Left lung (tissue), 10 donors: ENCODE results near the gene TLE2. TPM values are rescaled to one million over a fixed set of nuclear protein-coding genes. Genes with fewer than 3 reads are reported as not detected.
"Not testable (repeated sequence)": the region's sequence is repeated elsewhere in the genome, so short reads cannot be mapped to it uniquely, and the experiment has no call there.

Source experiments
- ATAC-seq: fragments of 200-7000 bp; cut with Tn5 transposase; one replicate; pipeline ENCODE4 v1.9.1; 2020; ENCODE audit warnings: moderate library complexity
- DNase-seq, 4 donors: peaks; one replicate each; pipeline ENCODE4 v3.0.0-alpha.2; 2013 to 2020
- H3K27ac ChIP-seq, 2 donors: fragments of 200-600 bp; sonication (generic) in 1 of 2; one replicate each; pipeline versions ENCODE4 v1.5.0 to v1.8.0; 2020 to 2021
- H3K27me3 ChIP-seq, 2 donors: fragments of 200-600 bp; sonication (generic) in 1 of 2; one replicate each; pipeline versions ENCODE4 v1.5.0 to v1.8.0; 2020 to 2021
- H3K36me3 ChIP-seq, 2 donors: fragments of 200-600 bp; sonication (generic) in 1 of 2; one replicate each; pipeline versions ENCODE4 v1.5.0 to v1.8.0; 2020 to 2021
- H3K4me1 ChIP-seq, 2 donors: fragments of 200-600 bp; one replicate each; pipeline ENCODE4 v1.8.0; 2021
- H3K4me3 ChIP-seq, 2 donors: fragments of 200-600 bp; sonication (generic) in 1 of 2; one replicate each; pipeline versions ENCODE4 v1.5.0 to v1.8.0; 2020 to 2021; ENCODE audit warnings: mild to moderate bottlenecking in 1 of 2
- H3K9me3 ChIP-seq, 2 donors: fragments of 200-600 bp; sonication (generic) in 1 of 2; one replicate each; pipeline versions ENCODE4 v1.5.0 to v1.8.0; 2020 to 2021
- intact Hi-C, 2 donors: fragments of 100-400 bp; cut with DNase I; formaldehyde crosslinking; loops; one replicate each; pipeline versions ENCODE4 v1.11.2 to v1.14.2; 2022
- polyA plus RNA-seq, 6 donors: library from polyadenylated mRNA; unstranded; fragments of 120-200 nt; gene quantifications; one replicate each; pipeline ENCODE4 v1.2.1, GENCODE V29; 2013; ENCODE audit not compliant: insufficient read length in 6 of 6
- total RNA-seq, 2 donors: library from RNA; stranded (reverse); fragmentation: NEBNext Ultra II Directional; extraction: Animal tissue kit (Norgen Biotek cat#: 25700); gene quantifications; one replicate each; pipeline ENCODE4 v1.2.1, GENCODE V29; 2021
- TF ChIP-seq, protein P1 (sequence below), 2 donors: fragments of 200-600 bp; sonication (generic) in 1 of 2; IDR thresholded peaks; one replicate each; pipeline versions ENCODE4 v1.5.0 to v1.8.0; 2021; ENCODE audit warnings: antibody characterized with exemption in 2 of 2
- donor health status: DM: no; HTN: yes; CAD: no.
- donor health status: DM: no; HTN: no; CAD: no.

TLE2 gene
- total and polyA plus RNA-seq, 8 donors, result 35.2 to 244 (median 159) TPM

DNA sequence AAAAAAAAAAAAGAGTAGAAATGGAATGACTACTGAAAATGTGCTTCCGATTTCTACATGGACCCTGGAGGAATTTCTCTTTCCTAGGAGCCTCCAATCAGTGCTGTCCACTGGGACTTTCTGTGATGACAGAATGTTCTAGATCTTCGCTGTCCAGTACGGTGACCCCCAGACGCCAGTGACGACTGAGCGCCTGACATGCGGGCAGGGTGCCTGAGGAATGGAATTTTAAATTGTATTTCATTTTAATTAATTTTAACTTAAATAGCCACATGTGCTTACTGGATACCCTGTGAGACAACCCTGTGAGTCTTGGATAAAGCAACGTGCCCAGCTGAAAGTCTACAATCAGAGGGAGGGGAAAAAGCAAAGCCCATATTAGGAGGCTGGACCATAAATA, 55.9 kb downstream of the TLE2 start:
- no peaks in the 10 kb centered on the region for H3K9me3 ChIP-seq
- TF ChIP-seq, protein P1, sequence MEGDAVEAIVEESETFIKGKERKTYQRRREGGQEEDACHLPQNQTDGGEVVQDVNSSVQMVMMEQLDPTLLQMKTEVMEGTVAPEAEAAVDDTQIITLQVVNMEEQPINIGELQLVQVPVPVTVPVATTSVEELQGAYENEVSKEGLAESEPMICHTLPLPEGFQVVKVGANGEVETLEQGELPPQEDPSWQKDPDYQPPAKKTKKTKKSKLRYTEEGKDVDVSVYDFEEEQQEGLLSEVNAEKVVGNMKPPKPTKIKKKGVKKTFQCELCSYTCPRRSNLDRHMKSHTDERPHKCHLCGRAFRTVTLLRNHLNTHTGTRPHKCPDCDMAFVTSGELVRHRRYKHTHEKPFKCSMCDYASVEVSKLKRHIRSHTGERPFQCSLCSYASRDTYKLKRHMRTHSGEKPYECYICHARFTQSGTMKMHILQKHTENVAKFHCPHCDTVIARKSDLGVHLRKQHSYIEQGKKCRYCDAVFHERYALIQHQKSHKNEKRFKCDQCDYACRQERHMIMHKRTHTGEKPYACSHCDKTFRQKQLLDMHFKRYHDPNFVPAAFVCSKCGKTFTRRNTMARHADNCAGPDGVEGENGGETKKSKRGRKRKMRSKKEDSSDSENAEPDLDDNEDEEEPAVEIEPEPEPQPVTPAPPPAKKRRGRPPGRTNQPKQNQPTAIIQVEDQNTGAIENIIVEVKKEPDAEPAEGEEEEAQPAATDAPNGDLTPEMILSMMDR (IDR thresholded peaks at IDR 0.05), result no peak
- ATAC-seq (no peak), DNase-seq (no peak)
- no peak overlapping the region for H3K4me3 ChIP-seq
- peak overlapping the region; percentile 51 to 85 for H3K27ac ChIP-seq
- intact Hi-C loops, result no loop called here
- no peaks in the 10 kb centered on the region for H3K36me3 ChIP-seq
- no peaks in the 10 kb centered on the region for H3K27me3 ChIP-seq
- H3K4me1 ChIP-seq, result peaks cover 35 to 84% of the 10 kb centered on the region in 2 donors

GRCh38 chr19:2970201-2970835, 58.8 kb downstream of the TLE2 start:
- intact Hi-C loops, result no loop called here
- H3K4me3 ChIP-seq, result no peak overlapping the region
- ATAC-seq, result peak; percentile 18
- H3K36me3 ChIP-seq, result no peaks in the 10 kb centered on the region
- TF ChIP-seq, protein P1 (IDR thresholded peaks at IDR 0.05), result no peak
- H3K27ac ChIP-seq, result peak overlapping the region; percentile 35 to 85
- peaks cover 23 to 57% of the 10 kb centered on the region in 2 donors for H3K4me1 ChIP-seq
- no peaks in the 10 kb centered on the region for H3K9me3 ChIP-seq
- peak in 1 of 4 donors; percentile 20 for DNase-seq
- no peaks in the 10 kb centered on the region for H3K27me3 ChIP-seq

- H3K27me3 ChIP-seq, result no peaks in the 10 kb centered on the region
- H3K4me1 ChIP-seq, result peaks cover 15 to 45% of the 10 kb centered on the region in 2 donors
- no peak overlapping the region for H3K4me3 ChIP-seq
- peak overlapping the region; percentile 58 for H3K27ac ChIP-seq
- no peaks in the 10 kb centered on the region for H3K36me3 ChIP-seq
- DNase-seq, result peak in 3 of 4 donors; percentile 20 to 93 (median 90)
- no peaks in the 10 kb centered on the region for H3K9me3 ChIP-seq
- TF ChIP-seq, protein P1 (IDR thresholded peaks at IDR 0.05), result no peak
- ATAC-seq, result peak; percentile 21
- intact Hi-C loops, result no loop called here
Measured at GRCh38 chr19:2969104-2969504, 60.0 kb downstream of the TLE2 start.

GRCh38 chr19:2967972-2968371, 61.1 kb downstream of the TLE2 start:
- DNase-seq (no peak), ATAC-seq (no peak)
- H3K4me1 ChIP-seq, result peaks cover 15 to 39% of the 10 kb centered on the region in 2 donors
- no peak overlapping the region for H3K4me3 ChIP-seq
- no peaks in the 10 kb centered on the region for H3K27me3 ChIP-seq
- intact Hi-C loops, result no loop called here
- H3K27ac ChIP-seq, result no peak overlapping the region
- TF ChIP-seq, protein P1 (IDR thresholded peaks at IDR 0.05), result no peak
- no peaks in the 10 kb centered on the region for H3K9me3 ChIP-seq
- H3K36me3 ChIP-seq, result no peaks in the 10 kb centered on the region

DNA sequence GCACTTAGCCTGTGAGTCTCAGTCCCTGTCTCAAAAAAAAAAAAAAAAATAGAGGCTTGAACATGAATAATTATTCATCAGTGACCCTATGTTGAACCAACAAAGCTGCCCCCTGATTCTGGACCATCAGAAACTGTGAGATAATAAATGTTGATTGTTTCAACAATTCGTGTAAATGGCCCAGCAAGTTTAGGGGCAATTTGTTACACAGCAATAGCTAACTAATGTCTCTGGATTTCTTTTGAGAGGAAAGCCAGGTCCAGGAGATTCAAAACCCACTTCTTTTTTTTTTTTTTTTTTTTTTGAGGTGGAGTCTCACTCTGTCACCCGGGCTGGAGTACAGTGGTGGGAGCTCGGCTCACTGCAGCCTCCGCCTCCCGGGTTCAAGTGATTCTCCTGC, 64.2 kb downstream of the TLE2 start:
- DNase-seq, result no peak
- TF ChIP-seq, protein P1 (IDR thresholded peaks at IDR 0.05), result no peak
- intact Hi-C loops, result no loop called here

GRCh38 chr19:2963631-2964030, 65.4 kb downstream of the TLE2 start:
- DNase-seq, H3K9me3 ChIP-seq, intact Hi-C loops, H3K27me3 ChIP-seq, H3K27ac ChIP-seq, H3K4me3 ChIP-seq, H3K36me3 ChIP-seq, ATAC-seq: not testable (repeated sequence)
- peaks cover 4 to 12% of the 10 kb centered on the region in 2 donors for H3K4me1 ChIP-seq

More for the DNA sequence above, 64.2 kb downstream of the TLE2 start:
- no peaks in the 10 kb centered on the region for H3K36me3 ChIP-seq
- peaks cover 5 to 20% of the 10 kb centered on the region in 2 donors for H3K4me1 ChIP-seq
- no peak overlapping the region for H3K27ac ChIP-seq
- no peaks in the 10 kb centered on the region for H3K9me3 ChIP-seq
- H3K4me3 ChIP-seq, result no peak overlapping the region
- no peaks in the 10 kb centered on the region for H3K27me3 ChIP-seq
- ATAC-seq, result no peak
